Measurements from ENCODE around the gene TADA2B.

TADA2B gene

GRCh38 chr4:7055111-7055989 is 12.2 kb downstream of the TADA2B start:
- no peak for DNase-seq (ENCODE audit: extremely low read depth in 1 of 2, low read depth in 1 of 2)

GRCh38 chr4:7055990-7056325 is 12.8 kb downstream of the TADA2B start:
- DNase-seq (ENCODE audit: extremely low read depth in 1 of 2, low read depth in 1 of 2): no peak

- no peak for DNase-seq (ENCODE audit: extremely low read depth in 1 of 2, low read depth in 1 of 2)
These were observed 15.6 kb downstream of the TADA2B start for GRCh38 chr4:7058792-7059191.

GRCh38 chr4:7059662-7060061 is 16.5 kb downstream of the TADA2B start:
- no peak for DNase-seq (ENCODE audit: extremely low read depth in 1 of 2, low read depth in 1 of 2)

- no peak for DNase-seq (ENCODE audit: extremely low read depth in 1 of 2, low read depth in 1 of 2)
These were observed 17.4 kb downstream of the TADA2B start for GRCh38 chr4:7060346-7061150.

GRCh38 chr4:7061815-7062214 is 18.6 kb downstream of the TADA2B start:
- no peak for DNase-seq (ENCODE audit: extremely low read depth in 1 of 2, low read depth in 1 of 2)

GRCh38 chr4:7062816-7063215 is 19.6 kb downstream of the TADA2B start:
- DNase-seq (ENCODE audit: extremely low read depth in 1 of 2, low read depth in 1 of 2): no peak

- DNase-seq (ENCODE audit: extremely low read depth in 1 of 2, low read depth in 1 of 2): no peak
These were observed 20.2 kb downstream of the TADA2B start for GRCh38 chr4:7063362-7063761.

- no peak for DNase-seq (ENCODE audit: extremely low read depth in 1 of 2, low read depth in 1 of 2)
These were observed 22.8 kb downstream of the TADA2B start for GRCh38 chr4:7066006-7066405.

- DNase-seq (ENCODE audit: extremely low read depth in 1 of 2, low read depth in 1 of 2): no peak
These were observed 23.3 kb downstream of the TADA2B start for GRCh38 chr4:7066493-7066892.

- no peak for DNase-seq (ENCODE audit: extremely low read depth in 1 of 2, low read depth in 1 of 2)
These were observed 23.9 kb downstream of the TADA2B start for GRCh38 chr4:7067126-7067451.

GRCh38 chr4:7067452-7068278 is 24.5 kb downstream of the TADA2B start, which contains the start of gene GRPEL1:
Gene GRPEL1, minus strand, starts transcription at chr4:7068064. Its CDS starts 32 bp downstream, at chr4:7068032.
- peak; percentile 99 for DNase-seq (ENCODE audit: extremely low read depth in 1 of 2, low read depth in 1 of 2)

- DNase-seq (ENCODE audit: extremely low read depth in 1 of 2, low read depth in 1 of 2): no peak
These were observed 25.2 kb downstream of the TADA2B start for GRCh38 chr4:7068279-7068842.

- no peak for DNase-seq (ENCODE audit: extremely low read depth in 1 of 2, low read depth in 1 of 2)
These were observed 25.7 kb downstream of the TADA2B start for GRCh38 chr4:7068883-7069282.

- peak; percentile 51 to 71 for DNase-seq (ENCODE audit: extremely low read depth in 1 of 2, low read depth in 1 of 2)
These were observed 27.7 kb downstream of the TADA2B start for GRCh38 chr4:7070729-7071511.

GRCh38 chr4:7073059-7073458 is 29.9 kb downstream of the TADA2B start:
- DNase-seq (ENCODE audit: extremely low read depth in 1 of 2, low read depth in 1 of 2): no peak

GRCh38 chr4:7073526-7074390 is 30.6 kb downstream of the TADA2B start:
- no peak for DNase-seq (ENCODE audit: extremely low read depth in 1 of 2, low read depth in 1 of 2)

GRCh38 chr4:7074426-7074825 is 31.3 kb downstream of the TADA2B start:
- no peak for DNase-seq (ENCODE audit: extremely low read depth in 1 of 2, low read depth in 1 of 2)
